A549 (cell line): ENCODE data around the gene EEFSEC. TPM values are rescaled to one million over a fixed set of nuclear protein-coding genes. Genes with fewer than 3 reads are reported as not detected.

Source experiments
- ATAC-seq, 2 experiments: fragments of 200-7000 bp in 1 of 2; fragments of >200 bp in 1 of 2; cut with Nextera tagmentation in 1 of 2; cut with Tn5 transposase in 1 of 2; 3 replicates each; pipeline versions ENCODE4 v1.8.0 to v1.9.1; 2018 to 2020; ENCODE audit warnings: mild to moderate bottlenecking in 1 of 2, moderate library complexity in 1 of 2
- CTCF ChIA-PET: fragments of 300-600 bp; sonication (Branson Sonifier 250); formaldehyde crosslinking; extraction: SDS; loops from one replicate; lab custom pipeline; 2021; ENCODE audit warnings: antibody characterized with exemption, inconsistent platforms; lab: Yijun Ruan, JAX
- POLR2A ChIA-PET: fragments of 350-600 bp; formaldehyde crosslinking; extraction: SDS; loops from one replicate; lab custom pipeline; 2021; ENCODE audit warnings: antibody characterized with exemption, inconsistent platforms; lab: Yijun Ruan, JAX
- DNase-seq, 2 experiments: peaks; one replicate each; pipeline versions ENCODE4 v3.0.0 to v3.0.0-alpha.2; 2011 to 2016; ENCODE audit warnings: low read depth in 1 of 2, low spot score in 1 of 2
- FAIRE-seq: peaks from 2 replicates; lab custom pipeline; 2011; peaks lifted over from hg19 to GRCh38; lab: Jason Lieb, UNC
- H3K27ac ChIP-seq, 2 experiments: fragments of >200 bp; sonication (Bioruptor Twin); formaldehyde crosslinking; 3 replicates each; pipeline ENCODE4 v1.5.1; 2016 to 2017
- H3K4me1 ChIP-seq: fragments of >200 bp; sonication (Bioruptor Twin); formaldehyde crosslinking; 3 replicates; pipeline ENCODE4 v1.6.1; 2016
- H3K4me2 ChIP-seq: fragments of >200 bp; sonication (Bioruptor Twin); formaldehyde crosslinking; 3 replicates; pipeline ENCODE4 v1.6.1; 2016
- H3K4me3 ChIP-seq: fragments of >200 bp; sonication (Bioruptor Twin); formaldehyde crosslinking; 3 replicates; pipeline ENCODE4 v1.5.1; 2016
- H3K9me3 ChIP-seq: fragments of >200 bp; sonication (Bioruptor Twin); formaldehyde crosslinking; 3 replicates; pipeline ENCODE4 v1.6.1; 2016
- CBX8 ChIP-seq: fragments of 200-600 bp; sonication (generic); IDR thresholded peaks from 2 replicates; pipeline ENCODE4 v1.6.1; 2016
- CHD4 ChIP-seq: fragments of 200-600 bp; sonication (generic); IDR thresholded peaks from 2 replicates; pipeline ENCODE4 v1.6.1; 2016; ENCODE audit warnings: antibody characterized with exemption, mild to moderate bottlenecking, borderline replicate concordance
- EHF ChIP-seq: fragments of 250-450 bp; sonication (Bioruptor Pico); IDR thresholded peaks from 2 replicates; pipeline ENCODE4 v1.5.0; 2020; ENCODE audit warnings: mild to moderate bottlenecking
- EHMT2 ChIP-seq: fragments of 200-600 bp; sonication (generic); IDR thresholded peaks from 2 replicates; pipeline ENCODE4 v1.6.1; 2016; ENCODE audit warnings: antibody characterized with exemption, low read depth, mild to moderate bottlenecking, moderate library complexity
- EP300 ChIP-seq, 2 experiments: fragments of >200 bp; sonication (Bioruptor Twin); formaldehyde crosslinking; IDR thresholded peaks; 2 replicates in 1 of 2; 3 replicates in 1 of 2; pipeline ENCODE4 v1.6.1; 2016 to 2017
- ESRRA ChIP-seq: fragments of 150-350 bp; IDR thresholded peaks from 2 replicates; pipeline ENCODE4 v1.6.1; 2014; ENCODE audit warnings: mild to moderate bottlenecking, low read length, borderline replicate concordance
- FOSB ChIP-seq: fragments of 250-450 bp; sonication (Bioruptor Pico); IDR thresholded peaks from 2 replicates; pipeline ENCODE4 v1.5.0; 2020; ENCODE audit warnings: mild to moderate bottlenecking, moderate library complexity
- HDAC2 ChIP-seq: fragments of 200-600 bp; sonication (generic); IDR thresholded peaks from 2 replicates; pipeline ENCODE4 v1.6.1; 2016
- HEYL ChIP-seq: fragments of 250-450 bp; sonication (Bioruptor Pico); IDR thresholded peaks from 2 replicates; pipeline ENCODE4 v1.8.0; 2021; ENCODE audit warnings: mild to moderate bottlenecking, moderate library complexity
- HOXA7 ChIP-seq: fragments of 250-450 bp; sonication (Bioruptor Pico); IDR thresholded peaks from 2 replicates; pipeline ENCODE4 v1.5.0; 2020; ENCODE audit warnings: mild to moderate bottlenecking, moderate library complexity
- HOXB13 ChIP-seq: fragments of 250-450 bp; sonication (Bioruptor Pico); IDR thresholded peaks from 2 replicates; pipeline ENCODE4 v1.5.0; 2020; ENCODE audit warnings: low read depth, mild to moderate bottlenecking, moderate library complexity
- HOXB5 ChIP-seq: fragments of 250-450 bp; sonication (Bioruptor Pico); IDR thresholded peaks from 2 replicates; pipeline ENCODE4 v1.5.0; 2020; ENCODE audit warnings: mild to moderate bottlenecking, moderate library complexity
- JUN ChIP-seq, 2 experiments: fragments of >200 bp; sonication (Bioruptor Twin); formaldehyde crosslinking; IDR thresholded peaks; 2 replicates in 1 of 2; 3 replicates in 1 of 2; pipeline ENCODE4 v1.6.1; 2016 to 2017
- JUNB ChIP-seq: fragments of >200 bp; sonication (Bioruptor Twin); formaldehyde crosslinking; IDR thresholded peaks from 2 replicates; pipeline ENCODE4 v1.6.1; 2016
- KDM5A ChIP-seq: fragments of 200-600 bp; sonication (generic); IDR thresholded peaks from 2 replicates; pipeline ENCODE4 v1.6.1; 2016; ENCODE audit warnings: antibody characterized with exemption, mild to moderate bottlenecking
- MAFK ChIP-seq: fragments of 450-650 bp; IDR thresholded peaks from 2 replicates; pipeline ENCODE4 v1.6.1; 2014; ENCODE audit not compliant: partially characterized antibody
- MYC ChIP-seq: IDR thresholded peaks from 2 replicates; pipeline ENCODE4 v1.6.1; 2012; ENCODE audit warnings: mild to moderate bottlenecking, inconsistent platforms, low read length, improper control_type of control experiment, borderline replicate concordance
- RAD21 ChIP-seq, 2 experiments: fragments of >200 bp in 1 of 2; sonication (Bioruptor Twin) in 1 of 2; formaldehyde crosslinking in 1 of 2; IDR thresholded peaks in 1 of 2; conservative IDR thresholded peaks in 1 of 2; 2 replicates in 1 of 2; 3 replicates in 1 of 2; pipeline ENCODE4 v1.6.1; 2012 to 2018; ENCODE audit warnings: inconsistent platforms in 1 of 2
- RARB ChIP-seq: fragments of 250-450 bp; sonication (Bioruptor Pico); IDR thresholded peaks from 2 replicates; pipeline ENCODE4 v1.8.0; 2021; ENCODE audit warnings: mild to moderate bottlenecking, moderate library complexity
- RFX5 ChIP-seq: fragments of 450-650 bp; IDR thresholded peaks from 2 replicates; pipeline ENCODE4 v1.7.1; 2014; ENCODE audit warnings: antibody characterized with exemption, mild to moderate bottlenecking, moderate library complexity
- ZNF302 ChIP-seq: fragments of 250-450 bp; sonication (Bioruptor Pico); IDR thresholded peaks from 2 replicates; pipeline ENCODE4 v1.9.0; 2021; ENCODE audit warnings: inconsistent platforms, mild to moderate bottlenecking, moderate library complexity
- WGBS: methylation state at CpG from one replicate; pipeline ENCODE4 v1.1.6; 2017; ENCODE audit errors: missing lambda C conversion rate; 5-methylcytosine and 5-hydroxymethylcytosine counted together
- polyA plus RNA-seq, 4 experiments: library from polyadenylated mRNA; depleted of rRNA in 3 of 4; stranded (reverse); fragments of >200 nt; fragmentation: RNase III in 1 of 4; extraction: RNeasy Plus Mini Kit Qiagen cat#74134 plus additional on column Dnase treatment in 1 of 4; gene quantifications; 2 replicates in 3 of 4; 3 replicates in 1 of 4; pipeline ENCODE4 v1.2.3, GENCODE V29; 2011 to 2017
- TF ChIP-seq, protein P1 (sequence below): fragments of 250-450 bp; sonication (Bioruptor Pico); IDR thresholded peaks from 2 replicates; pipeline ENCODE4 v1.5.0; 2021; ENCODE audit warnings: mild to moderate bottlenecking, moderate library complexity, borderline replicate concordance
- TF ChIP-seq, protein P2 (sequence below): fragments of 250-450 bp; sonication (Bioruptor Pico); IDR thresholded peaks from 2 replicates; pipeline ENCODE4 v1.5.0; 2020; ENCODE audit warnings: low read depth, mild to moderate bottlenecking, moderate library complexity
- TF ChIP-seq, protein P3 (sequence below): fragments of >200 bp; sonication (Bioruptor Twin); formaldehyde crosslinking; IDR thresholded peaks from 3 replicates; pipeline ENCODE4 v1.5.1; 2016
- TF ChIP-seq, protein P4 (sequence below): fragments of >200 bp; sonication (Bioruptor Twin); formaldehyde crosslinking; IDR thresholded peaks from 2 replicates; pipeline ENCODE4 v1.6.1; 2016
- TF ChIP-seq, protein P5 (sequence below): fragments of 150-350 bp; IDR thresholded peaks from 2 replicates; pipeline ENCODE4 v1.6.1; 2014; ENCODE audit warnings: low read depth, mild to moderate bottlenecking, low read length

EEFSEC gene
- polyA plus RNA-seq, 2 of the 4 experiments (the other 2 are of a cell fraction), result 6.9 to 7.3 TPM

DNA sequence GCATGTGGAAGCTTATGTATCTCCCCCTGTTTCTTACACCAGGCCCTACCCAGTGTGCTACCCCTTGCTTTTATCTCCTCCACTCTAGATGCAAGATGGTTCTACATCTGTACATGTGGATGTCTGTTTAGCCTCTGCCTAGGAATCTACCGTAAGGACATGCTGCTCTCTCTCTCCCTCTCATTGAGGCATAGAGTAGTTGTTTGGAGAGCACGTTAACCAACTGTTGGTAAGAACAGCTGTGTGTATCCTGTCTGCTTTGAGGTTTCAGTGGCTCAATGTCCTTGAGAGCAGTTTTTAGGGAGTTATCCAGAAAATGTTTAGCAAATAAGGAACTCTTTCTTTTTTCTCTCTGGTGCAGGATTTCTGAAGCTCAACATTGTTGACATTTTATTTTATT is 160.7 kb downstream of the EEFSEC start:
- ATAC-seq (no peak), DNase-seq (no peak), FAIRE-seq (no peak)
- WGBS, result 100% methylated on average over 2 of the region's 2 CpGs
- ChIA-PET POLR2A (no interaction called here), CTCF (interaction anchor here (1.5 kb wide), 1 partner anchor 143 kb away, joined by 4 read pairs; no protein-coding TSS in a partner anchor)
- no peak overlapping the region for H3K4me3 ChIP-seq
- no peaks in the 10 kb centered on the region for H3K4me1 ChIP-seq
- H3K9me3 ChIP-seq, result no peaks in the 10 kb centered on the region
- H3K4me2 ChIP-seq, result no peak overlapping the region
- H3K27ac ChIP-seq, result no peak overlapping the region
- TF ChIP-seq, protein P1, sequence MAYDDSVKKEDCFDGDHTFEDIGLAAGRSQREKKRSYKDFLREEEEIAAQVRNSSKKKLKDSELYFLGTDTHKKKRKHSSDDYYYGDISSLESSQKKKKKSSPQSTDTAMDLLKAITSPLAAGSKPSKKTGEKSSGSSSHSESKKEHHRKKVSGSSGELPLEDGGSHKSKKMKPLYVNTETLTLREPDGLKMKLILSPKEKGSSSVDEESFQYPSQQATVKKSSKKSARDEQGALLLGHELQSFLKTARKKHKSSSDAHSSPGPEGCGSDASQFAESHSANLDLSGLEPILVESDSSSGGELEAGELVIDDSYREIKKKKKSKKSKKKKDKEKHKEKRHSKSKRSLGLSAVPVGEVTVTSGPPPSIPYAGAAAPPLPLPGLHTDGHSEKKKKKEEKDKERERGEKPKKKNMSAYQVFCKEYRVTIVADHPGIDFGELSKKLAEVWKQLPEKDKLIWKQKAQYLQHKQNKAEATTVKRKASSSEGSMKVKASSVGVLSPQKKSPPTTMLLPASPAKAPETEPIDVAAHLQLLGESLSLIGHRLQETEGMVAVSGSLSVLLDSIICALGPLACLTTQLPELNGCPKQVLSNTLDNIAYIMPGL (CRISPR knock-in tag), result no peak
- TF ChIP-seq MAFK (no peak), EHF (CRISPR knock-in tag) (no peak)

DNA sequence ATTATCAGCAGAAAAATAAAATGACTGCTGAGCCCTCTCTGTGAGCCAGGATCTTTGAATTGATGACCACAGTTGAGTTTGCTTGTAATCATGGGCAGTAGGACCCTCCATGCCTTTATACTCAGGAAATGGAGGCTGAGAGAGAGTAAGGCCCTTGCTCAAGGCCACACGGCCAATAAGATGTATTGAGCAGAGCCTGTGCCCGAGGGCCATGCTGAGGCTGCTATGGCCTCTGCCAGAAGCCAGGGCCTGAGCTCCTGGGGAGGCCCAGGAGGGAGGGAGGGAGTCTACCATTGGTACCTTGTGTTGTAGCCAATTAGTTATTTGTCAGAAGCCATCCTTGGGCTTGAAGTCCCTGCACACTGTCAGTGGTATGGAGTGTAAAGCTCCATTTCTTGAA is 162.0 kb downstream of the EEFSEC start:
- ATAC-seq (no peak), DNase-seq (no peak), FAIRE-seq (no peak)
- Histone ChIP-seq H3K4me2 (no peak overlapping the region), H3K4me3 (no peak overlapping the region), H3K27ac (no peak overlapping the region), H3K9me3 (no peaks in the 10 kb centered on the region), H3K4me1 (no peaks in the 10 kb centered on the region)
- TF ChIP-seq CHD4, result no peak
- TF ChIP-seq HOXB13 (CRISPR knock-in tag), result no peak
- TF ChIP-seq, protein P2, sequence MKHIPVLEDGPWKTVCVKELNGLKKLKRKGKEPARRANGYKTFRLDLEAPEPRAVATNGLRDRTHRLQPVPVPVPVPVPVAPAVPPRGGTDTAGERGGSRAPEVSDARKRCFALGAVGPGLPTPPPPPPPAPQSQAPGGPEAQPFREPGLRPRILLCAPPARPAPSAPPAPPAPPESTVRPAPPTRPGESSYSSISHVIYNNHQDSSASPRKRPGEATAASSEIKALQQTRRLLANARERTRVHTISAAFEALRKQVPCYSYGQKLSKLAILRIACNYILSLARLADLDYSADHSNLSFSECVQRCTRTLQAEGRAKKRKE (CRISPR knock-in tag), result no peak
- no peak for TF ChIP-seq MYC
- TF ChIP-seq EP300 (IDR thresholded peaks at IDR 0.05), result no peak
- TF ChIP-seq RARB, result no peak
- TF ChIP-seq, protein P3, sequence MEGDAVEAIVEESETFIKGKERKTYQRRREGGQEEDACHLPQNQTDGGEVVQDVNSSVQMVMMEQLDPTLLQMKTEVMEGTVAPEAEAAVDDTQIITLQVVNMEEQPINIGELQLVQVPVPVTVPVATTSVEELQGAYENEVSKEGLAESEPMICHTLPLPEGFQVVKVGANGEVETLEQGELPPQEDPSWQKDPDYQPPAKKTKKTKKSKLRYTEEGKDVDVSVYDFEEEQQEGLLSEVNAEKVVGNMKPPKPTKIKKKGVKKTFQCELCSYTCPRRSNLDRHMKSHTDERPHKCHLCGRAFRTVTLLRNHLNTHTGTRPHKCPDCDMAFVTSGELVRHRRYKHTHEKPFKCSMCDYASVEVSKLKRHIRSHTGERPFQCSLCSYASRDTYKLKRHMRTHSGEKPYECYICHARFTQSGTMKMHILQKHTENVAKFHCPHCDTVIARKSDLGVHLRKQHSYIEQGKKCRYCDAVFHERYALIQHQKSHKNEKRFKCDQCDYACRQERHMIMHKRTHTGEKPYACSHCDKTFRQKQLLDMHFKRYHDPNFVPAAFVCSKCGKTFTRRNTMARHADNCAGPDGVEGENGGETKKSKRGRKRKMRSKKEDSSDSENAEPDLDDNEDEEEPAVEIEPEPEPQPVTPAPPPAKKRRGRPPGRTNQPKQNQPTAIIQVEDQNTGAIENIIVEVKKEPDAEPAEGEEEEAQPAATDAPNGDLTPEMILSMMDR, result no peak
- no peak for TF ChIP-seq EHMT2
- no peak for TF ChIP-seq JUN (IDR thresholded peaks at IDR 0.05)
- TF ChIP-seq KDM5A, result no peak
- TF ChIP-seq HEYL, result no peak
- TF ChIP-seq HDAC2, result no peak
- TF ChIP-seq ESRRA, result no peak
- TF ChIP-seq FOSB (CRISPR knock-in tag), result no peak
- no peak for TF ChIP-seq ZNF302 (CRISPR knock-in tag)
- no peak for TF ChIP-seq HOXA7 (CRISPR knock-in tag)
- TF ChIP-seq, protein P4, sequence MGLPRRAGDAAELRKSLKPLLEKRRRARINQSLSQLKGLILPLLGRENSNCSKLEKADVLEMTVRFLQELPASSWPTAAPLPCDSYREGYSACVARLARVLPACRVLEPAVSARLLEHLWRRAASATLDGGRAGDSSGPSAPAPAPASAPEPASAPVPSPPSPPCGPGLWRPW, result no peak
- TF ChIP-seq JUNB, result no peak
- POLR2A ChIA-PET, result no interaction called here
- CTCF ChIA-PET, result no interaction called here
- WGBS, result 70% methylated on average over 2 of the region's 2 CpGs

DNA sequence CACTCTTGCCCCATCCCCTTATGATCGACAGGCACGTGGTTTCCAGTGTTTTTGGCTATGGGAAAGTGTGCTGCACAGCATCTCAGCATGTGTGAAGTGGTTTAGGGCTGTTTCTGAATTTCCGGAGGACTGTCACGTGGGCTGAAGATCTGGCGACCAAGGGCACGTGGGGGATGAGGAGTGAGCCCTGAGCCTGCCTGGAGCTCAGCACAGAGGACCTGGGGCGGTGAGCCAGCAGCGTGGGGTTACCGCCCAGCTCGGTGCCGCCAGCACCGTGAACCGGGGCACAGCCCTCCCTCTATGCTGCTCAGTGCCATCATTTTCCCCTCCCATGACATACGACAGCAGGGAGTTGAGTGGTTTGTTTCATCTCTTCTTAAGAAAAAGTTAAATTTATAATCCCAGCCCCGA is 163.2 kb downstream of the EEFSEC start:
- DNase-seq (no peak), ATAC-seq (no peak), FAIRE-seq (no peak)
- CTCF ChIA-PET, result interaction anchor here (1.5 kb wide), 1 partner anchor 9 kb away, joined by 4 read pairs; no protein-coding TSS in a partner anchor
- Histone ChIP-seq H3K9me3 (no peaks in the 10 kb centered on the region), H3K4me1 (no peaks in the 10 kb centered on the region), H3K4me3 (no peak overlapping the region), H3K4me2 (no peak overlapping the region), H3K27ac (no peak overlapping the region)
- POLR2A ChIA-PET, result no interaction called here
- WGBS, result 88% methylated on average over 10 of the region's 15 CpGs
- no peak for TF ChIP-seq RFX5
- TF ChIP-seq CBX8, result no peak
- no peak for TF ChIP-seq HOXB13 (CRISPR knock-in tag)
- no peak for TF ChIP-seq RAD21 (conservative IDR thresholded peaks at IDR 0.05 in 1 of 2, IDR thresholded peaks at IDR 0.05 in 1 of 2)
- TF ChIP-seq HOXB5 (CRISPR knock-in tag), result no peak
- TF ChIP-seq, protein P1 (CRISPR knock-in tag), result no peak
- TF ChIP-seq MYC, result no peak
- TF ChIP-seq, protein P5, sequence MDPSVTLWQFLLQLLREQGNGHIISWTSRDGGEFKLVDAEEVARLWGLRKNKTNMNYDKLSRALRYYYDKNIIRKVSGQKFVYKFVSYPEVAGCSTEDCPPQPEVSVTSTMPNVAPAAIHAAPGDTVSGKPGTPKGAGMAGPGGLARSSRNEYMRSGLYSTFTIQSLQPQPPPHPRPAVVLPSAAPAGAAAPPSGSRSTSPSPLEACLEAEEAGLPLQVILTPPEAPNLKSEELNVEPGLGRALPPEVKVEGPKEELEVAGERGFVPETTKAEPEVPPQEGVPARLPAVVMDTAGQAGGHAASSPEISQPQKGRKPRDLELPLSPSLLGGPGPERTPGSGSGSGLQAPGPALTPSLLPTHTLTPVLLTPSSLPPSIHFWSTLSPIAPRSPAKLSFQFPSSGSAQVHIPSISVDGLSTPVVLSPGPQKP, result no peak
